ENCODE data around the gene ITGA11. TPM values are rescaled to one million over a fixed set of nuclear protein-coding genes. Genes with fewer than 3 reads are reported as not detected.

The ITGA11 gene
- total RNA-seq, 1 donor from 2014 or later: 6.0 TPM

- DNase-seq (ENCODE audit: low read depth in 2 of 2): peak; percentile 58
Measured at GRCh38 chr15:68447976-68448755, 16.2 kb upstream of the ITGA11 start.

GRCh38 chr15:68447209-68447608 lies 15.2 kb upstream of the ITGA11 start:
- peak in 1 of 2 donors; percentile 10 for DNase-seq (ENCODE audit: low read depth in 2 of 2)

GRCh38 chr15:68445351-68445750 lies 13.4 kb upstream of the ITGA11 start:
- DNase-seq (ENCODE audit: low read depth in 2 of 2): no peak

GRCh38 chr15:68444336-68444735 lies 12.4 kb upstream of the ITGA11 start:
- DNase-seq (ENCODE audit: low read depth in 2 of 2): no peak

GRCh38 chr15:68442903-68443302 lies 10.9 kb upstream of the ITGA11 start:
- no peak for DNase-seq (ENCODE audit: low read depth in 2 of 2)

- no peak for DNase-seq (ENCODE audit: low read depth in 2 of 2)
Measured at GRCh38 chr15:68442041-68442440, 10.1 kb upstream of the ITGA11 start.

GRCh38 chr15:68441045-68441743 lies 9.2 kb upstream of the ITGA11 start:
- no peak for DNase-seq (ENCODE audit: low read depth in 2 of 2)

- DNase-seq (ENCODE audit: low read depth in 2 of 2): no peak
Measured at GRCh38 chr15:68440136-68440535, 8.2 kb upstream of the ITGA11 start.

- no peak for DNase-seq (ENCODE audit: low read depth in 2 of 2)
Measured at GRCh38 chr15:68439506-68439905, 7.5 kb upstream of the ITGA11 start.

GRCh38 chr15:68436680-68437079 lies 4.7 kb upstream of the ITGA11 start:
- DNase-seq (ENCODE audit: low read depth in 2 of 2): no peak

GRCh38 chr15:68435966-68436365 lies 4.0 kb upstream of the ITGA11 start:
- no peak for DNase-seq (ENCODE audit: low read depth in 2 of 2)

- no peak for DNase-seq (ENCODE audit: low read depth in 2 of 2)
Measured at GRCh38 chr15:68434021-68434420, 2.1 kb upstream of the ITGA11 start.

- no peak for DNase-seq (ENCODE audit: low read depth in 2 of 2)
Measured at GRCh38 chr15:68433551-68433950, 1.6 kb upstream of the ITGA11 start.

GRCh38 chr15:68432441-68433064 lies 590 bp upstream of the ITGA11 start:
- no peak for DNase-seq (ENCODE audit: low read depth in 2 of 2)

- no peak for DNase-seq (ENCODE audit: low read depth in 2 of 2)
Measured at GRCh38 chr15:68431037-68431791, 749 bp downstream of the ITGA11 start.

- DNase-seq (ENCODE audit: low read depth in 2 of 2): no peak
Measured at GRCh38 chr15:68430471-68431036, 1.4 kb downstream of the ITGA11 start.

- no peak for DNase-seq (ENCODE audit: low read depth in 2 of 2)
Measured at GRCh38 chr15:68429691-68430470, 2.1 kb downstream of the ITGA11 start.

- DNase-seq (ENCODE audit: low read depth in 2 of 2): no peak
Measured at GRCh38 chr15:68428431-68428940, 3.5 kb downstream of the ITGA11 start.

- no peak for DNase-seq (ENCODE audit: low read depth in 2 of 2)
Measured at GRCh38 chr15:68427963-68428362, 4.0 kb downstream of the ITGA11 start.

GRCh38 chr15:68427366-68427765 lies 4.6 kb downstream of the ITGA11 start:
- no peak for DNase-seq (ENCODE audit: low read depth in 2 of 2)

All from dermis microvascular lymphatic vessel endothelial cell (primary cell).